Stomach (tissue), 4 donors: ENCODE data around the gene RALGAPA2.

ENCODE experiments used
- EP300 ChIP-seq: sonication (generic); formaldehyde crosslinking; IDR thresholded peaks from one replicate; pipeline ENCODE4 v1.6.1; 2017; ENCODE audit warnings: antibody characterized with exemption
- TF ChIP-seq, protein P1 (sequence below), 7 experiments: fragments of 450-650 bp in 4 of 7; fragments of 200-600 bp in 3 of 7; sonication (generic) in 3 of 7; IDR thresholded peaks; one replicate each; pipeline ENCODE4 v1.5.1; 2016 to 2019; ENCODE audit warnings: antibody characterized with exemption in 7 of 7, control low read depth in 2 of 7, mild to moderate bottlenecking in 1 of 7

- TF ChIP-seq, protein P1, sequence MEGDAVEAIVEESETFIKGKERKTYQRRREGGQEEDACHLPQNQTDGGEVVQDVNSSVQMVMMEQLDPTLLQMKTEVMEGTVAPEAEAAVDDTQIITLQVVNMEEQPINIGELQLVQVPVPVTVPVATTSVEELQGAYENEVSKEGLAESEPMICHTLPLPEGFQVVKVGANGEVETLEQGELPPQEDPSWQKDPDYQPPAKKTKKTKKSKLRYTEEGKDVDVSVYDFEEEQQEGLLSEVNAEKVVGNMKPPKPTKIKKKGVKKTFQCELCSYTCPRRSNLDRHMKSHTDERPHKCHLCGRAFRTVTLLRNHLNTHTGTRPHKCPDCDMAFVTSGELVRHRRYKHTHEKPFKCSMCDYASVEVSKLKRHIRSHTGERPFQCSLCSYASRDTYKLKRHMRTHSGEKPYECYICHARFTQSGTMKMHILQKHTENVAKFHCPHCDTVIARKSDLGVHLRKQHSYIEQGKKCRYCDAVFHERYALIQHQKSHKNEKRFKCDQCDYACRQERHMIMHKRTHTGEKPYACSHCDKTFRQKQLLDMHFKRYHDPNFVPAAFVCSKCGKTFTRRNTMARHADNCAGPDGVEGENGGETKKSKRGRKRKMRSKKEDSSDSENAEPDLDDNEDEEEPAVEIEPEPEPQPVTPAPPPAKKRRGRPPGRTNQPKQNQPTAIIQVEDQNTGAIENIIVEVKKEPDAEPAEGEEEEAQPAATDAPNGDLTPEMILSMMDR (IDR thresholded peaks at IDR 0.05) = no peak
- no peak for TF ChIP-seq EP300
Measured at GRCh38 chr20:20375862-20376261, 336.6 kb downstream of the RALGAPA2 start.
